ENCODE data around the gene PWWP2B.

Gene PWWP2B

DNA sequence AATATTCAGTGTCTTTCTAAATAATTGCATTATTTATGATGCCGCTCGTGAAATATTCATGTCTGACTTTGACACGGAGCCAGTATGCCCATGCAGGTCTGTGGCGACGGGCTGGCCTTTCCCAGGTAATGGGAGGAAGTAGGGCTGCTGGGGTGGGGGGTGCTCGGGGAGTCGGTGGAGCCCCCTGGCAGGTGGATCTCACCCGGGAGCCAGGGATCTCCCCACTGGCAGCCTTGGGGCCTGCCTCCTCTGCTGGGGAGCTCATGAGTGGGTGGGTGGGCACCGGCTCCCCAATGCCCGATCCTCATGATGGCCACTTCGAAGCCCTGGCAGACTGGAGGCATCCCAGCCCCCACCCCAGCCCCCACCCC lies 52.8 kb downstream of the PWWP2B start:
- DNase-seq, result no peak

DNA sequence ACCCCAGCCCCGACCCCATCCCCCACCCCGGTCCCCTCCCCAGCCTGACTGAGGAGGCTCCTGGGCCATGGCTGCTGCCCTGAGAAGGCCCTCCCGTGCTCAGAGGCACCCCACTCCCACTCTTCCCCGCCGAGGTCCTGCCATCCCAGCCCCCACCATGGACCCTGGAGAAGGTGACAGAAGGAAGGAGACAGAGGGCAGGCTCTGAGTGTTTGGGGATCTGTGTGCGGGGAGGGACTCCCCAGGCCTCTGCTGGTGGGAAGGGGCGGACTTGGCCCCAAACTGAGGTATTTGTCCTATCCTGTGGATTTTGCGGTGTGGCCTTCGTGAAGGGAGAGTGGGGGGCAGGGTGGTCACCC lies 53.4 kb downstream of the PWWP2B start:
- peak; percentile 22 for DNase-seq

DNA sequence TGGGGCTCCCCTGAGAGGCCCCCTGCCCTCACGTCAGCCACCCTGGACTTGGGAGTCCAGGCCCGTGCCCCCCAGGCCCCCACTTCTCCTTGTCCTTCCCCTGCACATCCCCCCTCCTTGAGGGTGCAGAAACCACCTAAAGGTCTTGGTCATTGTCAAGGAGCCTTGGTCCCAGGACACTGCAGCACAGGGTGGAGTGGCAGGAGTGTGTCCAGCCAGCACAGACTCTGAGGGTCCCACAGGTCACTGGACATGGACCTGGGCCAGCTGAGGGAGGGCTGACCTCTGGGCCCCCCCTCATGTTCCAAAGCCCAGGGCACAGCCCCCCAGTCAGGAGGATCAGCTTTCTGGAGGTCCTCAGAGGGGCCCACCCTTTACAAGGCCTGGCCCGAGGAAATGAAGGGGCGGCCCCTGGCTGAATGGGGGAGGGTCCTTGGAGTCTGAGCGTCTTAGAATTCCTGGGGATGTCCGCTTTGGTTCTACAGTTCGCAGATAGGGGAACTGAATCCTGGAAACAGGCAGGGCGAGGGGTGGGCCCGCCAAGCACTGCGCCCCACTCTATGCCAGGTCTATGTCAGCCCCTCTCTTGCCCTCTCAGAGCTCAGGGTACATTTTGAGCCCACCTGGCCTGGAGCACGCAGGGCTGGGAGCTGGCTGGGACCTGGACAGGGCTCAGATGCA lies 54.0 kb downstream of the PWWP2B start:
- DNase-seq, result no peak

- no peak for DNase-seq
Observed at GRCh38 chr10:132451506-132452215, 54.7 kb downstream of the PWWP2B start.

DNA sequence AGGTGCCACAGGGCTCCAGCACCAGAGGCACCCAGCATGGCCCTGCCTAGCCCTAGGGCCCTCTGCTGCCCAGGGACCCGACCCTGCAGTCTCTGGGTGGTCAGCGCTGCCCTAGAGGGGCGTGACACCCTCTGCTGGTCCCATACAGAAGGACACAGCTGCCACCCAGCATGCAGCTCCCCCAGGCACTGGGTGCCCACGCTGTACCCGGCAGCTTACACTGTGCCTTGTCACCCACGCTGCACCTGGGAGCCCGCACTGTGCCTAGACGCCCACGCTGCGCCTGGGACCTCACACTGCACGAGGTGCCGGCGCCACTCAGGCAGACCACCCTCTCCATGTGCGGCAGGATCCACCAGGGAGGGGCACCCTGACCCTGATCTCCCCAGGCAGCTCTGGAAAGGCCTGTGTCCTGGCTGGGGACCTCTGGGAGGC lies 55.2 kb downstream of the PWWP2B start:
- peak; percentile 33 for DNase-seq

DNA sequence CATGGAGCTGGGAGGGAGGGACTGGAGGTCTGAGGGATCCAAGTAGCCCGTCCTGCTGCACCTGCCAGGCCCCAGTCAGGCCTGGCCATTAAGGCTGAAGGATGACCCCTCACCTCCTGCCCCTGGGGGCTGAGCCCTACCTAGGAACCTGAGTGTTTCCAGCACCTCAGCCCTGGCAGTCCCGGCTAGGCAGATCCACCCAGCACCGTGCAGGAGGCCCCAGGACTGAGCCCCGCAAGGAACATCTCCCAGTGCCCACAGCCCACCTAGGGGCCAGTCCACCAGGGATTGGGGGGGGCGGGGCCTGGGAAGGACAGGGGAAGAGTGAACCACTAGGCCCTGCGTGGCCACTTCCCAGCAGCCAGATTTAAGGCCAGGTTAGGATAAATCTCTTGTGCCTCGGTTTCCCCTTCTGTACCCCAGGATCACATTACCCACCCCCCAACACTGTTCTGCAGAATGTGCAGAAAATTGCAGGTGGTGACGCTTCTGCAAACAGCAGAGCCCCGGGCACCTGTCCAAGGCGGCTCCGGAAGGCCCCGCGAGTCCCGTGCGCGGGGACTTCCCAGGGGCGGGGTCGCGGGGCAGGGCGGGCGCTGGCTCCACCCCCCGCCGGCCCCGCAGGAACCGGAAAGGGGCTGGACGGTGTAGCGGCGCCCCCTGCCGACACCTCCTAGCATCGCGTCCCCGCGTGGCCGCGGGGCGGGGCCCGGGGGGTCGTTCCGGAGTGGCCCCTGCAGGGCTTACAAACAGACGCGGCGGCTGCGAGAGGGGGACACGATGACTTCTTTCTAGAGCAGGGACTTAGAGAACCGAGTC lies 55.9 kb downstream of the PWWP2B start:
- DNase-seq, result peak; percentile 88

DNA sequence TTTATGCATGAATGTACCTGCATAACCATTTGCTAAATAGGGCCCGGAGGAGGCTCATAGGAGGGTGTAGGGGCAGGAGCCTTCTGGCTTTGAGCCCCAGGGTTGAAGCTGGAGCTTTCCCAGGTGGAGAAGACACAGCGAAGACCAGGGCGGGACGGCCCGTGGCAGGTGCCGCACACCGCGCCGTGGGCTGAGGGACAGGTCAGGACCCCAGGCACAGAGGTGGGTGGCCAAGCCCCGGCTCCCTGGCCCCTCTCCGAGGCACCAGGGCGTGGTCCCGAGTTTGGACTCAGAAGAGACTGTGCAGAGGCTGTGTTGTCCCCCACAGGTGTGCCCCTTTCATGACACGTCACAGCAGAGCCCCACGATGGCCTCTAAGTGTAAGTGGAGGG lies 56.5 kb downstream of the PWWP2B start:
- DNase-seq, result no peak

- DNase-seq, result no peak
Observed at GRCh38 chr10:132454296-132455198, 57.5 kb downstream of the PWWP2B start.

DNA sequence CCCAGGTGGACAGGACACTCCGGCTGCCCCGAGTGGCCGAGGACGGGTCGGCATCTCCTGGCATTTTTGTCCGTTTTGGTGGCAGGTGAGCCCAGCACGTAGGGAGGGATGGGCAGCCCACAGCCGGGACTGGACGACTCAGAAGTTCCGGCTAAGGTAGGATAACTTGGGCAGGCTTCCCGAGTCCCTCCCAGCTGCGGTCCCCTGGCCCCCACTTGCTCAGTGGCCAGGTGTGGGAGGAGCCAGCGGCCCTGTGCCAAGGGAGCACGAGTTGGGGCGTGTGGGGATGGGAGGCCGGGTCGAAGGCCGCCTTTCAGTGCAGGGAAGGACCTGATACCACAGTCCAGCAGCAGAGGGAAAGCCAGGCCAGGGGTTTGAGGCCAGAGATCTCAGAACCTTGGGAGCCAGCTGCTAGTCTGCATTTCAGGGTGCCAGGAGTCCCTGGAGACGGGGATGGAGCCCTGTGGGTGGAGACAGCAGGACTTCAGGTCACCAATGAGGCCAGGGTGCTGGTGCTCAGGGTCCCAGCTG lies 58.5 kb downstream of the PWWP2B start:
- no peak for DNase-seq

DNA sequence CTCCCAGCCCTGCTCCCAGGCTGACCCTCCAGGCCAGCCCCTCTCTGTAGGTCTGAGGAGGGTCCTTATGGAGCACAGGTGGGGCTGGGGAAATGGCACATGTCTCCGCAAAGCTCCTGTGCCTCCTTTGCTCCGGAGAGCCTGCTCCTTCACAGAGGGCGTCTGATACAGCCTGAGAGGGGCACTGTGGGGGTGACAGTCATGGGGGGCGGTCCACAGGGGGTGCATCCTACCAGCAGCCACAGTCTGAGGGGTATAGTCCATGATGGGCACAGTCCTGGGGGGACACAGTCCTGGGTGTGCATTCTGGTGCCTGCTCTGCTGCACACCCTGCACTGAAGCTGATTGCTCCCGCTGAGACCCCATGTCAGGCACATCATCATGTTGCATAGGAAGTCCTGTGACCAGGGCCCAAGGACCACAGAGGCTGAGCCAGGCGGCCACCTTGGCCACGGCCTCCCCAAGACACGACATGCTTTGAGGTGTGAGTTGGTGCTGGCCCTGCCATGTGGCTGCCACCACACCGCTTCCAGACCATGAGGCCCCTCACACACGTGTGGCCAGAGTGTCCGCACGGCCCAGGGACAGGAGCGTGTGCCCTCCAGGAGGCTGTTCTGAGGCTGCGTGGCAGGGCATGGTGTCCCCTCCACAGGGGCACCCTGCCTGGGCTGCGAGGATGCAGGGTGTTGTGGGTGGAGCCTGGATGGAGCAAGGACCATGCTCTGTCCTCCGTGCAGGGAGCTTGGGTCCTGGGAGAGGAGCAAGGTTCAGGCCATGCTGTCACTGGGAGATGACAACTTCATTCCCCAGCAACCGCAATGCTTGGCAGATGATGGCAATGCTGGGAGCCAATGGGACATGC lies 59.2 kb downstream of the PWWP2B start:
- DNase-seq, result no peak

GRCh38 chr10:132456881-132457280 lies 59.9 kb downstream of the PWWP2B start:
- DNase-seq, result no peak

DNA sequence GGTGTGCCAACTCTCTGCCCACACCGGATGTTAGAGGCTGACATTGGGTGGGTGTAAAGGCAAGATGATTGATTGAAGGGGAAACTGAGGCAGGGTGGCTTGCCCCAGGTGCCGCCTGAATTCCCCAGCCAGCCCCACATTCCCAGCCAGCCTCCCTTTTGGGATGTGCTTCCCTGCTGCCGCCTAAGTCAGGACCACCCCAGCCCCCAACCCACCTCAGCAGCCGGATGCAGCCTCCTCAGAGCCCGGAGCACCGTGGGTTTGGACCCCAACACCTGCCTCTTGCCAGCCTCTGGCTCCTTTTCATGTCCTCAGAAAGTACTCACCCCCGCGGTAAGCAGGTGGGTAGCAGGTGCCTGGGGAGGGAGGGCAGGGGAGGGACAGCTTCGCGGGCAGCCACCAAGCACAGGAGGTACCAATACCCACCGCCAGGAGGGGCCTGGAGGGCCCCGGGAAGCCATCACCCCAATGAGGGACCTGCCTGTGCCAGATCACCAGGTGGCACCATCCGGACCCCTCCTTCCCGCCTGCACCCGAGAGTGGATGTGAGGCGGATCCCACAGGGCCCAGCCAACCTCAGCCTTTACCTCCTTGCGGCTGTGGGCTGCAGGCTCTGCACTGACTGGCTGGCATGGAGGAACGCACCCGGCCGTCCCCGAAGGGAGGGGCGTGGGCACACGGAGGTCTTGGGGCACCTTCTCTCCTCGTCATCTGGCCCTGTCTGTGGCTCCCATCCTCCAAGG lies 60.5 kb downstream of the PWWP2B start:
- no peak for DNase-seq

DNA sequence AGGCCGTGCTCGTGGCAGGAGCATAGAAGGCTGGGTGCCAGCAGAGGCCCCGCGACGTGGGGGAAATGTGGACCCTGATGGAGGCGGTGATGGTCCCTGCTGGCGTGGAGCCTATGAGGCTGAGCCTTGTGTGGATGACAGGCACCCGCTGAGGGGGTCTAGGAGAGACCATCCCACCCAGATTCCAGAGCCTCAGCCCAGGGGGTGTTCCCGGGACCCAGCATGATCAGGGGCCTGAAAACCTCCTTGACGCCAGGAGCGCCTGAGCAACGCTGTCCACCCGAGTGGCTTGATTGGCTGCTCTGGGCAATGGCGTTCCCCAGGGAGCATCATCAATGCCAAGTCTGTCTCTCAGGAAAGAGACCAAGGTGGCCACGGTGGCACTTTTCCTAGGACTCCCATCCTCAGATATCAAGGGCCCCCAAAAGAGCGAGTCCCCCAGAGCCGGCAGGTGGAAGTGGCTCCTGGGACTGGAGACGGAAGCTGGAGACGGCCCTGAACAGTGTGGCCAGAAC lies 61.1 kb downstream of the PWWP2B start:
- DNase-seq, result no peak

DNA sequence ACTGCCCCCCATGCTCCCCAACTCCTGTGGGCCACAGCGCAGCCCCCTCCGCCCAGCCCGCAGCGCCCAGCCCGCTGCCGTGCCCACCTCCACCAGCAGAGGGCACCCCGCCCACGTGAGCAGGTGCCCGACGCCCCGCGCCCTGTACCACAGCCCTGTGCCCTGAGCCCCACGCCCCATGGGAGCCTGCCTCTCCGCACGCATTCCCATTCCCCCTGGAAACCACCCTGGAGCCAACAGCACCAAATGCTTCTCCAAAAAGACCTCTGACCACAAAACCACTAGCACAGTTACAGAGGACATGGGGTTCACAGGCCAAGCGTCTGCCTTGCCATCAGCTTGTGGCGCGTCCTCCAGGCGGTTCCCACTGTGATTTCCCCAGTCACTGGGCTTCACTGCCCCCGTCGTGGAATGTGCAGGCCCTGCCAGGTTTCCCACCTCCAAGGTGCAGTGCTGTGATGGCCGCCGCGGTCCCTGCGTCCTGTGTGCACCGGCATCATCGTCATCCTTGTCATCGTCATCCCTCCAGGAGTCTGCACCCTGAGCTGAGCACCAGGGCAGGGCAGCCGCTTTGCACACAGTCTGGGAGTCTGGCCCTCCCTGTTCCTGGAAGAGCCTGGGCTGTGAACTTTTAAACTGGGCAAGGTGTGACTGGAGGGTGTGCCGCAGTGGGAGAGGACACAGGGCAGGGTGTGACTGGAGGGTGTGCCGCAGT lies 61.7 kb downstream of the PWWP2B start:
- DNase-seq, result peak; percentile 64

DNA sequence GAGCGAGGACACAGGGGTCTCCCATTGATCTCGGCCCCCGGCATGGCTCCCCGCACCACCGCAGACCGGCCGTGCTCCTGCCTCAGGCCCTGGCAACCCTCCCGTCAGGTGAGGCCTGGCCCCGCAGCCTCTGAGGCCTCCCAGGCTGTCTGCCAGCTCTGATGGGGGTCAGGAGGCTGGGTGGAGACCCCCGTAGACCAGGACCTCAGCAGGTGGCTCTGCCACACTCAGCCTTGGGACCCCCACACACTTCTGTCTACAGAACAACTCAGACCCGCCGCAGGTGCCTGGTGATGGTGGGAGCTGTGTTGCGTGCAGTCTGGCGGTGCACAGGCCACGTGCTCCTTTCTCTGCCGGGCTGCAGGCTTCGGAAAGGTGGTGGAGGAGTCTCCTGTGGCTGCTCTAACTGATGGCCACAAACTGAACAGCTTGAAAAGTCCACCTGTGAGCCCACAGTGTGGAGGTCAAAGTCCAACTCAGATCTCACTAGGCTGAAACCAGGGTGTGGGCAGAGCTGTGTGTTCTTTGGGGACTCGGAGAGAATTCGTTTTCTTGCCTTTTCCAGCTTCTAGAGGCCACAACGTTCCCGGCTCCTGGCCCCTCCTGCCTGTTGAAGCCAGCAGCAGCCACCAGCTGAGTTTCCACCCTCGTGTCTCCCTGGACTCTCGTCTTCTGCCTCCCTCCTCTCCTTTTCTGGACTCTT lies 62.5 kb downstream of the PWWP2B start:
- DNase-seq, result no peak

GRCh38 chr10:132460071-132460470 lies 63.1 kb downstream of the PWWP2B start:
- DNase-seq, result no peak

- DNase-seq, result no peak
Observed at GRCh38 chr10:132460691-132461090, 63.7 kb downstream of the PWWP2B start.

GRCh38 chr10:132461103-132461682 lies 64.2 kb downstream of the PWWP2B start:
- no peak for DNase-seq

DNA sequence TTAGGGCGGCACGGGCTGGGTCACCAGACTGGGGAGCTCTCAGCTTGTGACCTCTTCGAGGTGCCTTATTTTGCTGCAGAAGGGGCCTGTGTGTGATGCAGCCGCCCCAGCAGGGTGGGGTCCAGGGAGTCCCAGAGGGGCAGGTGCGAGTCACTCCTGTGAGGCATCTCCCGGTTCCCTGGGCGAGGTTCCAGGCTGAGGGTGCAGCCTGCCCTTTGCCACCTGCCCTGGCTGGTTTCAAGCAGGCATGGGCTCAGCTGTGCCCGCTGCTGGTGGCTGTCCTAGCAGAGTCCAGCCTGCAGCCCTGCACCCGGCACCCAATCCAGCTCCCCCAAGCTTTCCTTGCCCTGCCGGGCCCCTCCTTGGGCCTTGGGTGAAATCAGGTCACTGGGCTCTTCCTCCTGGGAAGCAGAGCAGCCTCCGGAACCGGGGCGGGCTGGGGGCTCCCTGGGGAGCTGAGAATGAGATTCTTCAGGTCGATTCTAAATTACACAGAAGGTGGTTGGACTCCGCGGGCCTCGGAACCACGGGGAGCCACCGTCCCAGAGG lies 64.8 kb downstream of the PWWP2B start:
- no peak for DNase-seq

All from OCI-M1 (cell line).